Effector memory CD4-positive, alpha-beta T cell (primary cell): ENCODE results near the gene KLHL17.

Experiments
- DNase-seq, 3 donors: peaks; one replicate each; pipeline ENCODE4 v3.0.0-alpha.2; 2020
- H3K27ac ChIP-seq: 2 replicates; pipeline ENCODE4 v1.7.0; 2013; ENCODE audit warnings: mild to moderate bottlenecking, low read length, moderate library complexity; ENCODE audit not compliant: insufficient read depth, poor library complexity, severe bottlenecking
- H3K27me3 ChIP-seq: replicated peaks from 2 replicates; pipeline ENCODE4 v1.7.0; 2013; ENCODE audit warnings: mild to moderate bottlenecking, low read length; ENCODE audit not compliant: insufficient read depth, control insufficient read depth, poor library complexity, severe bottlenecking
- H3K36me3 ChIP-seq: 2 replicates; pipeline ENCODE4 v1.7.0; 2013; ENCODE audit warnings: mild to moderate bottlenecking, low read length, moderate library complexity; ENCODE audit not compliant: control insufficient read depth, insufficient read depth
- H3K4me1 ChIP-seq: 2 replicates; pipeline ENCODE4 v1.7.0; 2013; ENCODE audit warnings: low read length, mild to moderate bottlenecking; ENCODE audit not compliant: control insufficient read depth, insufficient read depth, poor library complexity, severe bottlenecking
- H3K4me3 ChIP-seq: 2 replicates; pipeline ENCODE4 v1.7.0; 2013; ENCODE audit warnings: low read length, low read depth, mild to moderate bottlenecking; ENCODE audit not compliant: insufficient read depth, poor library complexity, severe bottlenecking
- H3K9me3 ChIP-seq: 2 replicates; pipeline ENCODE4 v1.7.0; 2013; ENCODE audit warnings: mild to moderate bottlenecking, low read length, moderate library complexity; ENCODE audit not compliant: control insufficient read depth

The KLHL17 gene

GRCh38 chr1:938088-938683, 22.2 kb upstream of the KLHL17 start:
- DNase-seq, result no peak
- Histone ChIP-seq H3K27ac (no peak overlapping the region), H3K27me3 (peaks cover 58% of the 10 kb centered on the region)

GRCh38 chr1:938711-939489, 21.5 kb upstream of the KLHL17 start:
- no peak for DNase-seq
- Histone ChIP-seq H3K27ac (no peak overlapping the region), H3K4me1 (peaks cover 28% of the 10 kb centered on the region), H3K4me3 (no peak overlapping the region), H3K27me3 (peaks cover 55% of the 10 kb centered on the region), H3K36me3 (no peaks in the 10 kb centered on the region), H3K9me3 (no peaks in the 10 kb centered on the region)

More at GRCh38 chr1:938088-938683, 22.2 kb upstream of the KLHL17 start:
- Histone ChIP-seq H3K4me1 (peaks cover 28% of the 10 kb centered on the region), H3K9me3 (no peaks in the 10 kb centered on the region), H3K4me3 (no peak overlapping the region), H3K36me3 (no peaks in the 10 kb centered on the region)

- H3K4me1 ChIP-seq, result peaks cover 28% of the 10 kb centered on the region
- H3K27me3 ChIP-seq, result peaks cover 55% of the 10 kb centered on the region
- no peaks in the 10 kb centered on the region for H3K9me3 ChIP-seq
- H3K36me3 ChIP-seq, result no peaks in the 10 kb centered on the region
- no peak for DNase-seq
- no peak overlapping the region for H3K27ac ChIP-seq
- no peak overlapping the region for H3K4me3 ChIP-seq
These were observed 20.8 kb upstream of the KLHL17 start for GRCh38 chr1:939511-940106.

- Histone ChIP-seq H3K9me3 (no peaks in the 10 kb centered on the region), H3K27me3 (peaks cover 49% of the 10 kb centered on the region), H3K4me1 (peaks cover 28% of the 10 kb centered on the region), H3K27ac (no peak overlapping the region), H3K36me3 (peaks cover 3% of the 10 kb centered on the region), H3K4me3 (peak overlapping the region; percentile 57)
- DNase-seq, result no peak
These were observed 20.0 kb upstream of the KLHL17 start for GRCh38 chr1:940107-941014.

- H3K27me3 ChIP-seq, result peaks cover 42% of the 10 kb centered on the region
- no peak for DNase-seq
- peak overlapping the region; percentile 57 for H3K4me3 ChIP-seq
- no peaks in the 10 kb centered on the region for H3K9me3 ChIP-seq
- H3K4me1 ChIP-seq, result peaks cover 28% of the 10 kb centered on the region
- H3K27ac ChIP-seq, result no peak overlapping the region
- peaks cover 11% of the 10 kb centered on the region for H3K36me3 ChIP-seq
These were observed 19.3 kb upstream of the KLHL17 start for GRCh38 chr1:941015-941587.

- H3K9me3 ChIP-seq, result no peaks in the 10 kb centered on the region
- H3K27ac ChIP-seq, result no peak overlapping the region
- peaks cover 12% of the 10 kb centered on the region for H3K36me3 ChIP-seq
- peaks cover 41% of the 10 kb centered on the region for H3K27me3 ChIP-seq
- H3K4me3 ChIP-seq, result peak overlapping the region; percentile 57
- no peak for DNase-seq
- peaks cover 28% of the 10 kb centered on the region for H3K4me1 ChIP-seq
These were observed 18.6 kb upstream of the KLHL17 start for GRCh38 chr1:941588-942383.

- H3K4me3 ChIP-seq, result peak overlapping the region; percentile 57
- peaks cover 41% of the 10 kb centered on the region for H3K27me3 ChIP-seq
- peaks cover 28% of the 10 kb centered on the region for H3K4me1 ChIP-seq
These were observed 18.0 kb upstream of the KLHL17 start for GRCh38 chr1:942411-942821.

GRCh38 chr1:942864-943533, 17.4 kb upstream of the KLHL17 start:
- H3K9me3 ChIP-seq, result no peaks in the 10 kb centered on the region
- peaks cover 23% of the 10 kb centered on the region for H3K36me3 ChIP-seq
- no peak for DNase-seq
- peaks cover 28% of the 10 kb centered on the region for H3K4me1 ChIP-seq
- H3K27ac ChIP-seq, result no peak overlapping the region
- H3K27me3 ChIP-seq, result peaks cover 41% of the 10 kb centered on the region
- no peak overlapping the region for H3K4me3 ChIP-seq

More at GRCh38 chr1:942411-942821, 18.0 kb upstream of the KLHL17 start:
- Histone ChIP-seq H3K36me3 (peaks cover 17% of the 10 kb centered on the region), H3K27ac (no peak overlapping the region), H3K9me3 (no peaks in the 10 kb centered on the region)
- no peak for DNase-seq
